Endodermal cell (in vitro differentiated cells): ENCODE measurements around the gene HRH1. TPM values are rescaled to one million over a fixed set of nuclear protein-coding genes. Genes with fewer than 3 reads are reported as not detected.
"Not testable (repeated sequence)": the region's sequence is repeated elsewhere in the genome, so short reads cannot be mapped to it uniquely, and the experiment has no call there.

Experiments used
- DNase-seq: peaks from one replicate; pipeline ENCODE4 v3.0.0-alpha.2; 2017
- H3K27ac ChIP-seq: 2 replicates; pipeline ENCODE4 v1.5.1; 2013; ENCODE audit warnings: mild to moderate bottlenecking, low read depth, low read length, moderate library complexity
- H3K27me3 ChIP-seq: 2 replicates; pipeline ENCODE4 v1.6.1; 2013; ENCODE audit warnings: mild to moderate bottlenecking, low read length, moderate library complexity; ENCODE audit not compliant: insufficient read depth, control insufficient read depth, poor library complexity, severe bottlenecking
- H3K36me3 ChIP-seq: 2 replicates; pipeline ENCODE4 v1.7.0; 2013; ENCODE audit warnings: mild to moderate bottlenecking, low read length, moderate library complexity; ENCODE audit not compliant: control insufficient read depth, insufficient read depth
- H3K4me1 ChIP-seq: one replicate; pipeline ENCODE4 v1.7.0; 2013; ENCODE audit warnings: low read length; ENCODE audit not compliant: control insufficient read depth, insufficient read depth
- H3K4me3 ChIP-seq: 2 replicates; pipeline ENCODE4 v1.5.1; 2013; ENCODE audit warnings: mild to moderate bottlenecking, low read length, moderate library complexity
- H3K9ac ChIP-seq: 2 replicates; pipeline ENCODE4 v1.6.1; 2013; ENCODE audit warnings: mild to moderate bottlenecking, low read length, moderate library complexity; ENCODE audit not compliant: poor library complexity, severe bottlenecking; ENCODE audit errors: extremely low read depth
- H3K9me3 ChIP-seq: 2 replicates; pipeline ENCODE4 v1.6.1; 2013; ENCODE audit warnings: mild to moderate bottlenecking, low read length, moderate library complexity; ENCODE audit not compliant: control insufficient read depth
- H3K27ac Mint-ChIP-seq: 2 replicates; pipeline ENCODE4 v1.8.0; 2020; ENCODE audit warnings: mixed read lengths
- H3K27me3 Mint-ChIP-seq: 2 replicates; pipeline ENCODE4 v1.8.0; 2021; ENCODE audit warnings: mild to moderate bottlenecking, mixed read lengths; ENCODE audit not compliant: insufficient read depth
- H3K36me3 Mint-ChIP-seq: 2 replicates; pipeline ENCODE4 v1.8.0; 2020; ENCODE audit warnings: low read depth, mixed read lengths
- H3K4me1 Mint-ChIP-seq: 2 replicates; pipeline ENCODE4 v1.8.0; 2020; ENCODE audit warnings: mixed read lengths
- H3K4me3 Mint-ChIP-seq: 2 replicates; pipeline ENCODE4 v1.8.0; 2020; ENCODE audit warnings: mild to moderate bottlenecking, moderate library complexity, mixed read lengths
- H3K9me3 Mint-ChIP-seq: 2 replicates; pipeline ENCODE4 v1.8.0; 2020; ENCODE audit warnings: mild to moderate bottlenecking, mixed read lengths
- WGBS, 2 experiments: methylation state at CpG; one replicate each; pipeline versions ENCODE4 v1.1.5 to v1.1.7; 2013; ENCODE audit warnings: missing lambda C conversion rate in 2 of 2, mixed read lengths in 1 of 2; ENCODE audit not compliant: insufficient coverage in 1 of 2, insufficient read length in 1 of 2; 5-methylcytosine and 5-hydroxymethylcytosine counted together
- total RNA-seq, 2 donors: library from RNA; stranded (reverse); fragmentation: NEBNext Ultra II Directional in 1 of 2; extraction: Animal tissue kit (Norgen Biotek cat#: 25700) in 1 of 2; gene quantifications; 2 replicates in 1 of 2; 3 replicates in 1 of 2; pipeline ENCODE4 v1.2.1, GENCODE V29; 2021
- TF ChIP-seq, protein P1 (sequence below): fragments of 200-600 bp; sonication (generic); conservative IDR thresholded peaks from 2 replicates; pipeline ENCODE4 v1.5.0; 2021; ENCODE audit warnings: antibody characterized with exemption, mild to moderate bottlenecking

Gene HRH1
- total RNA-seq, 2 donors from 2014 or later, result 0.13 TPM; not detected in 1

DNA sequence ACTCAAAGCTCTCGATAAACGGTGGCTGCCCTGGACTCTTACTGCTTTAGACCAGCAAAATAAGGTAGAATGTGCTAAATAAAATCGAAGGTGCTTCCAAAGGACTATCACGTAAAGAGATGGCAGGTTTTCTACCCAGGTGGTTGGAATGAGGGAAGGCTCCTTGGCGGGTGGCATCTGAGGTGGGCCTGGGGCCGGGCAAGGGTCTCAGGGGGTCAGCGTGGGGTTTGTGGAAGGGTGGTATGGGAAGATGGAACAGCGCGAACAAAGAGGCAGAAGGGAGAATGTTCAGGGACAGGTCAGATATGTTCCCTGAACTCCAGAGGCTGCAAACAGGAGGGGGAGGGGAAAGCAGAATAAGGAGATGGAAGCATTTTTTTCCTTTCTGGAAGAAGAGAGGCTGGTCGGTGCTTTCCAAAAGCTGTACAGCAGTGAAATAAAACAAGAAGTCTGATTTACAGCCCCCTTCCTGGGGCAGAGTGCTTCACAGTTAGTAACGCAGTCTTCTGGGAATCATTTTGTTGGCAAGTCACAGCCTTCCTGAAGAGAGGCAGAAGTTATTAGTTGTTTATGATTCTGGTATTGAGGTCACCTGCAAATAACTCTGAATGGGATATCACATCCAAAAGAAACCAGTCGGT is 59.6 kb downstream of the HRH1 start:
- Mint-ChIP-seq H3K4me1 (peaks cover 9% of the 10 kb centered on the region), H3K27me3 (no peaks in the 10 kb centered on the region), H3K4me3 (no peak overlapping the region), H3K9me3 (no peaks in the 10 kb centered on the region), H3K36me3 (no peaks in the 10 kb centered on the region), H3K27ac (no peak overlapping the region)
- H3K9ac ChIP-seq, result no peak overlapping the region
- no peaks in the 10 kb centered on the region for H3K36me3 ChIP-seq
- TF ChIP-seq, protein P1, sequence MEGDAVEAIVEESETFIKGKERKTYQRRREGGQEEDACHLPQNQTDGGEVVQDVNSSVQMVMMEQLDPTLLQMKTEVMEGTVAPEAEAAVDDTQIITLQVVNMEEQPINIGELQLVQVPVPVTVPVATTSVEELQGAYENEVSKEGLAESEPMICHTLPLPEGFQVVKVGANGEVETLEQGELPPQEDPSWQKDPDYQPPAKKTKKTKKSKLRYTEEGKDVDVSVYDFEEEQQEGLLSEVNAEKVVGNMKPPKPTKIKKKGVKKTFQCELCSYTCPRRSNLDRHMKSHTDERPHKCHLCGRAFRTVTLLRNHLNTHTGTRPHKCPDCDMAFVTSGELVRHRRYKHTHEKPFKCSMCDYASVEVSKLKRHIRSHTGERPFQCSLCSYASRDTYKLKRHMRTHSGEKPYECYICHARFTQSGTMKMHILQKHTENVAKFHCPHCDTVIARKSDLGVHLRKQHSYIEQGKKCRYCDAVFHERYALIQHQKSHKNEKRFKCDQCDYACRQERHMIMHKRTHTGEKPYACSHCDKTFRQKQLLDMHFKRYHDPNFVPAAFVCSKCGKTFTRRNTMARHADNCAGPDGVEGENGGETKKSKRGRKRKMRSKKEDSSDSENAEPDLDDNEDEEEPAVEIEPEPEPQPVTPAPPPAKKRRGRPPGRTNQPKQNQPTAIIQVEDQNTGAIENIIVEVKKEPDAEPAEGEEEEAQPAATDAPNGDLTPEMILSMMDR, result no peak
- no peaks in the 10 kb centered on the region for H3K9me3 ChIP-seq
- H3K4me3 ChIP-seq, result no peak overlapping the region
- peaks cover 2% of the 10 kb centered on the region for H3K4me1 ChIP-seq
- no peaks in the 10 kb centered on the region for H3K27me3 ChIP-seq
- H3K27ac ChIP-seq, result no peak overlapping the region
- 91 to 93% methylated on average over 6 to 12 of the region's 12 CpGs for WGBS, 2 experiments
- DNase-seq, result no peak

DNA sequence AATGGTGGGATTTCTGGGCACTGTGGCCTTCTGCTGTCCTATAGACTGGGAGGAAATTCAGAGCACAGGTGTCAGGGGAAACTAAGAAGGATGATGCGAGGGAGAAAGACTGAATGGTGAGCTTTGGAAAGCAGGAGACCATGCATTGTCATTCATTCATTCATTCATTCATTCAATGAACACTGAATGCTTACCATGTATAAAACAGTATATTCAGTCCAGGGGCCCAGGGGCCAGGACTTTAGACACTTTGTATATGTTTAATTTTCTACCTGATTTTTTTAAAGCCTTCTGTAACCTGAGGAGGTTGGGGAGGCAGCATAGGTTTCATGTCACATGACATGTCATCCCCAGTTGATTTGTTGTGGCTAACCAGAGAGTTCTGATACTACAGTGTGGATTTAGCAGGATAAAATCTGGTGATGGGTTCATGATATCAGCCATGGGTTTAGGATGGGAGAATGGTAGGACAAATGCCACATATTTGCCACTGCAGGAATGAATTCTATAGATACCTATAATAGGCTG is 60.2 kb downstream of the HRH1 start:
- no peaks in the 10 kb centered on the region for H3K27me3 ChIP-seq
- 83 to 100% methylated on average over 1 of the region's 1 CpG for WGBS, 2 experiments
- no peak overlapping the region for H3K9ac ChIP-seq
- H3K36me3 ChIP-seq, result no peaks in the 10 kb centered on the region
- Mint-ChIP-seq H3K4me3 (no peak overlapping the region), H3K27ac (no peak overlapping the region), H3K9me3 (no peaks in the 10 kb centered on the region), H3K36me3 (no peaks in the 10 kb centered on the region), H3K4me1 (peaks cover 9% of the 10 kb centered on the region), H3K27me3 (no peaks in the 10 kb centered on the region)
- H3K4me3 ChIP-seq, result no peak overlapping the region
- H3K4me1 ChIP-seq, result peaks cover 2% of the 10 kb centered on the region
- H3K27ac ChIP-seq, result no peak overlapping the region
- H3K9me3 ChIP-seq, result no peaks in the 10 kb centered on the region
- DNase-seq, result no peak
- TF ChIP-seq, protein P1, result no peak

DNA sequence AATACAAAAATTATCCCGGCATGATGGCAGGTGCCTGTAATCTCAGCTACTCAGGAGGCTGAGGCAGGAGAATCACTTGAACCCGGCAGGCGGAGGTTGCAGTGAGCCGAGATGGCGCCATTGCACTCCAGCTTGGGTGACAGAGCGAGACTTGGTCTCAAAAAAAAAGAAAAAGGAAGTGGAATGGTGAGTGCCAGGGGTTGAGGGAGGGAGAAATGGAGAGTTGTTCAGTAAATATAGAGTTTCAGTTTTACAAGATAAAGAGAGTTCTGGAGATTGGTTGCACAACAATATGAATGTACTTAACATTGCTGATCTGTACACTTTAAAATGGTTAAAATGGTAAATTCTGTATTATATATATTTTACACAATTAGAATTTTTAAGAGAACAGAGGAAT is 63.1 kb downstream of the HRH1 start:
- WGBS, 2 experiments, result 85 to 92% methylated on average over 5 to 6 of the region's 6 CpGs
- not testable (repeated sequence) for H3K27ac ChIP-seq, H3K36me3 Mint-ChIP-seq, H3K9me3 ChIP-seq, H3K9me3 Mint-ChIP-seq, H3K4me1 Mint-ChIP-seq, H3K27ac Mint-ChIP-seq, H3K4me3 ChIP-seq, H3K27me3 Mint-ChIP-seq, DNase-seq, H3K27me3 ChIP-seq, H3K36me3 ChIP-seq, H3K9ac ChIP-seq, H3K4me3 Mint-ChIP-seq, H3K4me1 ChIP-seq
